Measurements from ENCODE around the gene DMRT1.

GRCh38 chr9:841371-842209, at the start of gene DMRT1:
- TF ChIP-seq, protein P1, sequence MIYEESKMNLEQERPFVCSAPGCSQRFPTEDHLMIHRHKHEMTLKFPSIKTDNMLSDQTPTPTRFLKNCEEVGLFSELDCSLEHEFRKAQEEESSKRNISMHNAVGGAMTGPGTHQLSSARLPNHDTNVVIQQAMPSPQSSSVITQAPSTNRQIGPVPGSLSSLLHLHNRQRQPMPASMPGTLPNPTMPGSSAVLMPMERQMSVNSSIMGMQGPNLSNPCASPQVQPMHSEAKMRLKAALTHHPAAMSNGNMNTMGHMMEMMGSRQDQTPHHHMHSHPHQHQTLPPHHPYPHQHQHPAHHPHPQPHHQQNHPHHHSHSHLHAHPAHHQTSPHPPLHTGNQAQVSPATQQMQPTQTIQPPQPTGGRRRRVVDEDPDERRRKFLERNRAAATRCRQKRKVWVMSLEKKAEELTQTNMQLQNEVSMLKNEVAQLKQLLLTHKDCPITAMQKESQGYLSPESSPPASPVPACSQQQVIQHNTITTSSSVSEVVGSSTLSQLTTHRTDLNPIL (CRISPR knock-in tag; IDR thresholded peaks at IDR 0.05; ENCODE audit: low read depth): no peak
- TF ChIP-seq, protein P2, sequence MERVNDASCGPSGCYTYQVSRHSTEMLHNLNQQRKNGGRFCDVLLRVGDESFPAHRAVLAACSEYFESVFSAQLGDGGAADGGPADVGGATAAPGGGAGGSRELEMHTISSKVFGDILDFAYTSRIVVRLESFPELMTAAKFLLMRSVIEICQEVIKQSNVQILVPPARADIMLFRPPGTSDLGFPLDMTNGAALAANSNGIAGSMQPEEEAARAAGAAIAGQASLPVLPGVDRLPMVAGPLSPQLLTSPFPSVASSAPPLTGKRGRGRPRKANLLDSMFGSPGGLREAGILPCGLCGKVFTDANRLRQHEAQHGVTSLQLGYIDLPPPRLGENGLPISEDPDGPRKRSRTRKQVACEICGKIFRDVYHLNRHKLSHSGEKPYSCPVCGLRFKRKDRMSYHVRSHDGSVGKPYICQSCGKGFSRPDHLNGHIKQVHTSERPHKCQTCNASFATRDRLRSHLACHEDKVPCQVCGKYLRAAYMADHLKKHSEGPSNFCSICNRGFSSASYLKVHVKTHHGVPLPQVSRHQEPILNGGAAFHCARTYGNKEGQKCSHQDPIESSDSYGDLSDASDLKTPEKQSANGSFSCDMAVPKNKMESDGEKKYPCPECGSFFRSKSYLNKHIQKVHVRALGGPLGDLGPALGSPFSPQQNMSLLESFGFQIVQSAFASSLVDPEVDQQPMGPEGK (CRISPR knock-in tag; IDR thresholded peaks at IDR 0.05; ENCODE audit: borderline replicate concordance): no peak
- TF ChIP-seq ARNTL (CRISPR knock-in tag; IDR thresholded peaks at IDR 0.05; ENCODE audit: borderline replicate concordance, low read depth) (no peak), TCF4 (CRISPR knock-in tag; IDR thresholded peaks at IDR 0.05; ENCODE audit: borderline replicate concordance) (no peak), SNAI2 (CRISPR knock-in tag; IDR thresholded peaks at IDR 0.05) (no peak), PPARA (CRISPR knock-in tag; IDR thresholded peaks at IDR 0.05; ENCODE audit: borderline replicate concordance) (no peak), ZFP30 (CRISPR knock-in tag; IDR thresholded peaks at IDR 0.05) (no peak), OSR1 (CRISPR knock-in tag; IDR thresholded peaks at IDR 0.05) (no peak), ZFP3 (CRISPR knock-in tag; IDR thresholded peaks at IDR 0.05) (no peak), TOX (CRISPR knock-in tag; IDR thresholded peaks at IDR 0.05; ENCODE audit: borderline replicate concordance) (no peak), RARB (CRISPR knock-in tag; IDR thresholded peaks at IDR 0.05) (no peak), CSRNP3 (CRISPR knock-in tag; IDR thresholded peaks at IDR 0.05) (no peak)
- TF ChIP-seq, protein P3, sequence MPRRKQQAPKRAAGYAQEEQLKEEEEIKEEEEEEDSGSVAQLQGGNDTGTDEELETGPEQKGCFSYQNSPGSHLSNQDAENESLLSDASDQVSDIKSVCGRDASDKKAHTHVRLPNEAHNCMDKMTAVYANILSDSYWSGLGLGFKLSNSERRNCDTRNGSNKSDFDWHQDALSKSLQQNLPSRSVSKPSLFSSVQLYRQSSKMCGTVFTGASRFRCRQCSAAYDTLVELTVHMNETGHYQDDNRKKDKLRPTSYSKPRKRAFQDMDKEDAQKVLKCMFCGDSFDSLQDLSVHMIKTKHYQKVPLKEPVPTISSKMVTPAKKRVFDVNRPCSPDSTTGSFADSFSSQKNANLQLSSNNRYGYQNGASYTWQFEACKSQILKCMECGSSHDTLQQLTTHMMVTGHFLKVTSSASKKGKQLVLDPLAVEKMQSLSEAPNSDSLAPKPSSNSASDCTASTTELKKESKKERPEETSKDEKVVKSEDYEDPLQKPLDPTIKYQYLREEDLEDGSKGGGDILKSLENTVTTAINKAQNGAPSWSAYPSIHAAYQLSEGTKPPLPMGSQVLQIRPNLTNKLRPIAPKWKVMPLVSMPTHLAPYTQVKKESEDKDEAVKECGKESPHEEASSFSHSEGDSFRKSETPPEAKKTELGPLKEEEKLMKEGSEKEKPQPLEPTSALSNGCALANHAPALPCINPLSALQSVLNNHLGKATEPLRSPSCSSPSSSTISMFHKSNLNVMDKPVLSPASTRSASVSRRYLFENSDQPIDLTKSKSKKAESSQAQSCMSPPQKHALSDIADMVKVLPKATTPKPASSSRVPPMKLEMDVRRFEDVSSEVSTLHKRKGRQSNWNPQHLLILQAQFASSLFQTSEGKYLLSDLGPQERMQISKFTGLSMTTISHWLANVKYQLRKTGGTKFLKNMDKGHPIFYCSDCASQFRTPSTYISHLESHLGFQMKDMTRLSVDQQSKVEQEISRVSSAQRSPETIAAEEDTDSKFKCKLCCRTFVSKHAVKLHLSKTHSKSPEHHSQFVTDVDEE (CRISPR knock-in tag; IDR thresholded peaks at IDR 0.05): no peak
